Measurements from ENCODE around the gene TCEA2. TPM values are rescaled to one million over a fixed set of nuclear protein-coding genes. Genes with fewer than 3 reads are reported as not detected.

The TCEA2 gene
- total and polyA plus RNA-seq, 2 of the 13 experiments (the other 11 are each of a cell fraction or from before 2014, with no cell fraction given): 28.1 to 33.7 TPM

DNA sequence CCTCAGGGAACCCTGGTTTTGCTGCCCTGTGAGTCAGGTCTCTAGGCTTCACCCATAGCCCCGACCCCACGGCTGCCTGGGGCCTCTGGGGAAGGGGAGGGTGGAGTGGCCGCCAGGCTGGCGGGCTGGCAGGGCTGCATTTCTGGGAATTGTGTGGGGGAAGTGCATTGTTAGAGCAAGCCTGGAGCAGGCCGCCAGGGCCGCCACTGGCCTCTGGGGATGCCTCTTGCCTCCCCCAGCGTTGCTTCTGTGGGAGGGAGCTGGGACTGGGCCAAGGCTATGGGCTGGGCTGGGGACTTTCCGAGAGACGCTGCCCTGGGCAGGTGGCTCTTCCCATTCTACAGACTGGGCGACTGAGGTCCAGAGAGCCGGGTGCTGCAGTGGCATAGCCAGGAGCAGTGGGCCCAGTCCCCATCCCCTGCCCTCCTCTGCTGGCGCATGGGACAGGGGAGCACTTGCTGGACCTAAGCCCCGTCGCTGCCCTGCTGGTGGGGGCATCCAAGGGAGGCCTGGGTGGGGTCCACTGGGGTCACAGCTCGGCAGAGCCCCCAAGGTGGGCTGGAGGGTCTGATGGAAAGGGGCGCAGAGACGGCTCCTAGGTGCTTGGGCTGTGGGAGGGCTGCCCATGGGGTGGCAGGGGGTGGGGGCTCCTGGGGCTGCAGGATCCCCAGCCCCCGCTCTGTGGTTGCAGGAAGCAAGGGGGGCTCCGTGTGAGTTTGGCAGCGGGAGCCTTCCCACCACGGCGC is 6.9 kb upstream of the TCEA2 start (continued):
- TF ChIP-seq, protein P1, sequence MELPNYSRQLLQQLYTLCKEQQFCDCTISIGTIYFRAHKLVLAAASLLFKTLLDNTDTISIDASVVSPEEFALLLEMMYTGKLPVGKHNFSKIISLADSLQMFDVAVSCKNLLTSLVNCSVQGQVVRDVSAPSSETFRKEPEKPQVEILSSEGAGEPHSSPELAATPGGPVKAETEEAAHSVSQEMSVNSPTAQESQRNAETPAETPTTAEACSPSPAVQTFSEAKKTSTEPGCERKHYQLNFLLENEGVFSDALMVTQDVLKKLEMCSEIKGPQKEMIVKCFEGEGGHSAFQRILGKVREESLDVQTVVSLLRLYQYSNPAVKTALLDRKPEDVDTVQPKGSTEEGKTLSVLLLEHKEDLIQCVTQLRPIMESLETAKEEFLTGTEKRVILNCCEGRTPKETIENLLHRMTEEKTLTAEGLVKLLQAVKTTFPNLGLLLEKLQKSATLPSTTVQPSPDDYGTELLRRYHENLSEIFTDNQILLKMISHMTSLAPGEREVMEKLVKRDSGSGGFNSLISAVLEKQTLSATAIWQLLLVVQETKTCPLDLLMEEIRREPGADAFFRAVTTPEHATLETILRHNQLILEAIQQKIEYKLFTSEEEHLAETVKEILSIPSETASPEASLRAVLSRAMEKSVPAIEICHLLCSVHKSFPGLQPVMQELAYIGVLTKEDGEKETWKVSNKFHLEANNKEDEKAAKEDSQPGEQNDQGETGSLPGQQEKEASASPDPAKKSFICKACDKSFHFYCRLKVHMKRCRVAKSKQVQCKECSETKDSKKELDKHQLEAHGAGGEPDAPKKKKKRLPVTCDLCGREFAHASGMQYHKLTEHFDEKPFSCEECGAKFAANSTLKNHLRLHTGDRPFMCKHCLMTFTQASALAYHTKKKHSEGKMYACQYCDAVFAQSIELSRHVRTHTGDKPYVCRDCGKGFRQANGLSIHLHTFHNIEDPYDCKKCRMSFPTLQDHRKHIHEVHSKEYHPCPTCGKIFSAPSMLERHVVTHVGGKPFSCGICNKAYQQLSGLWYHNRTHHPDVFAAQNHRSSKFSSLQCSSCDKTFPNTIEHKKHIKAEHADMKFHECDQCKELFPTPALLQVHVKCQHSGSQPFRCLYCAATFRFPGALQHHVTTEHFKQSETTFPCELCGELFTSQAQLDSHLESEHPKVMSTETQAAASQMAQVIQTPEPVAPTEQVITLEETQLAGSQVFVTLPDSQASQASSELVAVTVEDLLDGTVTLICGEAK (IDR thresholded peaks at IDR 0.05): no peak
- TF ChIP-seq, protein P1 (CRISPR knock-in tag; IDR thresholded peaks at IDR 0.05): no peak
- TF ChIP-seq KDM6A (CRISPR knock-in tag; IDR thresholded peaks at IDR 0.05; ENCODE audit: low read depth) (peak; percentile 57; the same call in 1 of the 2 replicates), HOXD1 (CRISPR knock-in tag; IDR thresholded peaks at IDR 0.05) (peak; percentile 7; the same call in 1 of the 2 replicates), ZNF616 (CRISPR knock-in tag; IDR thresholded peaks at IDR 0.05; ENCODE audit: low read depth) (no peak; the same call in 1 of the 2 replicates), ZNF891 (CRISPR knock-in tag; IDR thresholded peaks at IDR 0.05) (no peak), MXI1 (IDR thresholded peaks at IDR 0.05; ENCODE audit: borderline replicate concordance, low read depth, low read length) (no peak), NCOA5 (CRISPR knock-in tag; IDR thresholded peaks at IDR 0.05) (no peak), ZNF782 (CRISPR knock-in tag; IDR thresholded peaks at IDR 0.05; ENCODE audit: borderline replicate concordance) (no peak; the same call in 1 of the 2 replicates), FOXK1 (CRISPR knock-in tag; IDR thresholded peaks at IDR 0.05; ENCODE audit: borderline replicate concordance, low read depth) (no peak), NFE2L2 (IDR thresholded peaks at IDR 0.05; ENCODE audit: low read length) (no peak), SPEN (CRISPR knock-in tag; IDR thresholded peaks at IDR 0.05; ENCODE audit: low read depth) (no peak), TBX2 (CRISPR knock-in tag; IDR thresholded peaks at IDR 0.05; ENCODE audit: borderline replicate concordance) (no peak), ZNF12 (CRISPR knock-in tag; IDR thresholded peaks at IDR 0.05) (0 out of 2 replicates have a peak, but pooled peaks have one; percentile 13), ZNF383 (CRISPR knock-in tag; IDR thresholded peaks at IDR 0.05; ENCODE audit: borderline replicate concordance) (no peak), ZNF207 (IDR thresholded peaks at IDR 0.05; ENCODE audit: borderline replicate concordance) (no peak), ZNF510 (CRISPR knock-in tag; IDR thresholded peaks at IDR 0.05; ENCODE audit: low read depth) (no peak)
- TF ChIP-seq, protein P2, sequence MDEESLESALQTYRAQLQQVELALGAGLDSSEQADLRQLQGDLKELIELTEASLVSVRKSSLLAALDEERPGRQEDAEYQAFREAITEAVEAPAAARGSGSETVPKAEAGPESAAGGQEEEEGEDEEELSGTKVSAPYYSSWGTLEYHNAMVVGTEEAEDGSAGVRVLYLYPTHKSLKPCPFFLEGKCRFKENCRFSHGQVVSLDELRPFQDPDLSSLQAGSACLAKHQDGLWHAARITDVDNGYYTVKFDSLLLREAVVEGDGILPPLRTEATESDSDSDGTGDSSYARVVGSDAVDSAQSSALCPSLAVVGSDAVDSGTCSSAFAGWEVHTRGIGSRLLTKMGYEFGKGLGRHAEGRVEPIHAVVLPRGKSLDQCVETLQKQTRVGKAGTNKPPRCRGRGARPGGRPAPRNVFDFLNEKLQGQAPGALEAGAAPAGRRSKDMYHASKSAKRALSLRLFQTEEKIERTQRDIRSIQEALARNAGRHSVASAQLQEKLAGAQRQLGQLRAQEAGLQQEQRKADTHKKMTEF (CRISPR knock-in tag; IDR thresholded peaks at IDR 0.05): peak; percentile 65; the same call in 1 of the 2 replicates
- TF ChIP-seq, protein P3, sequence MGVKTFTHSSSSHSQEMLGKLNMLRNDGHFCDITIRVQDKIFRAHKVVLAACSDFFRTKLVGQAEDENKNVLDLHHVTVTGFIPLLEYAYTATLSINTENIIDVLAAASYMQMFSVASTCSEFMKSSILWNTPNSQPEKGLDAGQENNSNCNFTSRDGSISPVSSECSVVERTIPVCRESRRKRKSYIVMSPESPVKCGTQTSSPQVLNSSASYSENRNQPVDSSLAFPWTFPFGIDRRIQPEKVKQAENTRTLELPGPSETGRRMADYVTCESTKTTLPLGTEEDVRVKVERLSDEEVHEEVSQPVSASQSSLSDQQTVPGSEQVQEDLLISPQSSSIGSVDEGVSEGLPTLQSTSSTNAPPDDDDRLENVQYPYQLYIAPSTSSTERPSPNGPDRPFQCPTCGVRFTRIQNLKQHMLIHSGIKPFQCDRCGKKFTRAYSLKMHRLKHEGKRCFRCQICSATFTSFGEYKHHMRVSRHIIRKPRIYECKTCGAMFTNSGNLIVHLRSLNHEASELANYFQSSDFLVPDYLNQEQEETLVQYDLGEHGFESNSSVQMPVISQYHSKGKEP (CRISPR knock-in tag; IDR thresholded peaks at IDR 0.05): peak; percentile 84; the same call in 1 of the 2 replicates
